Fibroblast of skin of back (primary cell): ENCODE measurements around the gene ZSWIM2. TPM values are rescaled to one million over a fixed set of nuclear protein-coding genes. Genes with fewer than 3 reads are reported as not detected.
A peak's percentile ranks its signal among the peaks of the same experiment; 100 is the strongest.
"Not testable (repeated sequence)": the region's sequence is repeated elsewhere in the genome, so short reads cannot be mapped to it uniquely, and the experiment has no call there.

Experiments used
- DNase-seq: peaks from one replicate; pipeline ENCODE4 v3.0.0-alpha.2; 2013
- polyA plus RNA-seq, 2 experiments: library from polyadenylated mRNA; unstranded; fragments of 120-200 nt; gene quantifications; one replicate each; pipeline ENCODE4 v1.2.1, GENCODE V29; 2013; ENCODE audit not compliant: insufficient read length in 2 of 2

Gene ZSWIM2
- not detected for polyA plus RNA-seq (2013, experiment 1 of 2; ENCODE audit: insufficient read length)
- not detected for polyA plus RNA-seq (2013, experiment 2 of 2; ENCODE audit: insufficient read length)

DNA sequence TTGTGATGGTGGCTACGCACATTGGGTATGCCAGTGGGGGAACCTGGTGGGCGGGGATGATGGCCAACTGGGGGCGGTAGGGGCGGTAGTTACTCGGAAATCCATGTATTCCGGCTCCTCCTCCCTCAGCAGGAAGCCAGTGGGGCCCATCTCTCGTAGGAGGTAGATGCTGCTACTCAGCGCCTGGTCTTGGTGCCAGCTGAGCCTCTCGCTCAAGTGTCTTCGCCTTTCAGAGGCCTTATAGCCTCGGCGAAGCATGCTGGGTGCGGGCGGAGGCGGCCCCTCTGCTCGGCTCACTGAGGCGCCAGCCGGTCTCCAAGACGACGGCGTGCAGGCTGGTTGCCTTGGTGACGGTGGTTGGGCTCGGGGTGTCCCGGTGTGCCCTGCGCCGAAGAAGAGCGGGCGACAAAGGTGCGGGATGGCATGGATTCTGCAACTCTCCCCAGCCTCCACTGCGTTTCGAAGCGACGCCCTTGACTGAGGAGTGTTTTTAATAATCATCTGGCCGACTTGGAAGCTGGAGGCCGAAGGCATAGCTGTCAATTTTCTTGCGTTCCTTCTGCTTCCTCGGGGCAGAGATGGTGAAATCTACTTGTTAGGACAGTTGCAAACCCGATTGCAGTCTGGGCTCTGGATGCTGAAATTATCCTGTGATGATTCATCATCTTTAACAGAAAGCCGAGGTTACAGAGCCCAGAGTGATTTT, at the start of gene ZSWIM2:
TSS of gene ZSWIM2 (minus strand) at position 298 of the 706 bp plus-strand sequence. CDS start at position 258, 40 bp downstream.
- DNase-seq: peak; percentile 85

DNA sequence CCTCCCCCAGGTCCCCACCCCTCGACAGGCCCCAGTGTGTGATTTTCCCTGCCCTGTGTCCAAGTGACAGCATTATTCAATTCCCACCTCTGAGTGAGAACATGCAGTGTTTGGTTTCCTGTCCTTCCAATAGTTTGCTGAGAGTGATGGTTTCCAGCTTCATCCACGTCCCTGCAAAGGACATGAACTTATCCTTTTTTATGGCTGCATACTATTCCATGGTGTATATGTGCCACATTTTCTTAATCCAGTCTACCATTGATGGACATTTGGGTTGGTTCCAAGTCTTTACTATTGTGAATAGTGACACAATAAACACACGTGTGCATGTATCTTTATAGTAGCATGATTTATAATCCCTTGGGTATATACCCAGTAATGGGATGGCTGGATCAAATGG, 47.2 kb upstream of the ZSWIM2 start:
- not testable (repeated sequence) for DNase-seq

GRCh38 chr2:186895451-186895850, 46.5 kb upstream of the ZSWIM2 start:
- no peak for DNase-seq

DNA sequence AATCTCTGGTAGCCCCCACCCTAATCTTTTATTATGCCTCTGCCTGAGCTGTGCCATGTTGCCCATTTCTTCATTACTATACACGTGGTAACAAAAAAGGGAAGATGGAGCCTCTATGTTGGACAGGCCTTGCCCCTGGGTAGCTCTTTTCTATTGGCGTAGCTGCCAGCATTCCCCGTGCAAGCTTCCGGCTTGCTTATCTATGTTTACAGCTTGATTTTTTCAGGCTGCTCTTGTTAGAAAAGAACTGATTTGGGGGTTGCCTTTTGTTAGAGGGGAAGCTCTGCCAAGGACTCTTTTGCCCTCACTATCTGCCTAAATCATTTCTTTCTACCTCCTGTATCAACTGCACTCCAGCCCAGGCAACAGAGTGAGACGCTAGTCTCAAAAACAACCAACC, 45.5 kb upstream of the ZSWIM2 start:
- DNase-seq: no peak

GRCh38 chr2:186892821-186893220, 43.9 kb upstream of the ZSWIM2 start:
- DNase-seq: no peak

DNA sequence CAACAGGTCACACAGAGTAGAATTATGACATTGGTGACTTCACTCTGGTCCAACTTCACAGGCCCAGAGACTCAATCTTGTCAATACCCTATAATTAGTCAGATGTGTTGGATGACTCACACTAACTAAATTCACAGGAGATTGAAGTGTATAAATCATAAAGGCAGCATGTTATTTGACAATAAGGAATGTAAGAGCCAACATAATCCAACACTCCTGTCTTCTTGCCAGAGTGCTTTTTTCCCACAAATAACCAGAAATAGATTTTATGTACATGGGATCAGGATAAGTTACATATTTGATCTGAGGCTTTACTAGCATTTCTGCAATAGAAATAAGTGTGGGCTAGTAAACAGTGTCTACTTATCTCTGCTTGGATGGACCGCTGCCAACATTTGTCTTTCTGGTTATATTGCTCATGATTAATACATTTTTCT, 42.2 kb upstream of the ZSWIM2 start:
- peak; percentile 42 for DNase-seq

GRCh38 chr2:186889101-186889879, 40.3 kb upstream of the ZSWIM2 start:
- DNase-seq: no peak

- DNase-seq: no peak
Observed at GRCh38 chr2:186887107-186888090, 38.4 kb upstream of the ZSWIM2 start.

DNA sequence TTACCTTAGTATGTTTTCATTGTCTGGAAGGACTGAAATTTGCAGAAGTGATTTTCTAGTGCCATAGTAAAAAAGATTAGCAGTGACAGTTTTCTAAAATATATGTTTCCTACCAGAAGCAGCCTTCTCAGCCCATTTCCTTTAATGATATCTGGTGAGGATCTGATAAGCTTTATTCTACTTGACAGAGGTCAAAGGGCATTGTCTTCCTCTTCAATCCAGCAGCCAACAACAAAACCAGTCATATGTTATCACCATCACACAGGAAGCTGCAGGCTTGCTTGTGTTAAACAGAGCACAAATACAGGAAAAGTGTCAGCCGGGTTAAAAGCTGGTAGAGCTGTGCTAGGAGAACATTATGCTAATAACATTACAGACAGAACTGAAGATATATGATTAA, 35.6 kb upstream of the ZSWIM2 start:
- no peak for DNase-seq

GRCh38 chr2:186883666-186884065, 34.7 kb upstream of the ZSWIM2 start:
- no peak for DNase-seq

DNA sequence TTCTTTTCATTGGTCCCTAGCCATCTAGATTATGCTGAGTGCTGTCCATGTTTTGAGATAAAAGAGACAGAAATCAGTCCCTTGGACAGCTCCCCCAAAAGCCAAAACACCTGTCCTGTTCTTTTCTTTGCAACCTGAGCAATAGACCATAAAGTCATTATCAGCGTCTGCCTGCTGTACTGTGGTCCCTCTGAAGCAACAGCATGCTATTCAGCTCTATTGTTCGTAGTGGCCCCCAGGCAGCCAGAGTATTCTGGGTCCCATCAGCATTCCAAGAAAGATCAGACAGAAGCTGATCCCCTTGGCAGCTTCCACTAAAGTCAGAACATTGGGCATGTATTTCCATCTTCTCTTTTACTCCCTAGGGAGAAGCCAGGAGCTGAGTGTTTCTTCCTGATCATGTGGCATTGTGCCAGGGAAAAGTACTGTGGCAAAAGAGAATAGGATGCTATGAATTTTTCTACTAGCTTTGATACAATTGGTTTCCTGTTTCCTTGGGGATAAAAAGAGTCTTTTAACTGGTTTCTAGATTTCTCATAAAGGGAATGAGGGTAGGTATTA, 33.6 kb upstream of the ZSWIM2 start:
- peak; percentile 18 for DNase-seq

- no peak for DNase-seq
Observed at GRCh38 chr2:186881660-186882059, 32.7 kb upstream of the ZSWIM2 start.

DNA sequence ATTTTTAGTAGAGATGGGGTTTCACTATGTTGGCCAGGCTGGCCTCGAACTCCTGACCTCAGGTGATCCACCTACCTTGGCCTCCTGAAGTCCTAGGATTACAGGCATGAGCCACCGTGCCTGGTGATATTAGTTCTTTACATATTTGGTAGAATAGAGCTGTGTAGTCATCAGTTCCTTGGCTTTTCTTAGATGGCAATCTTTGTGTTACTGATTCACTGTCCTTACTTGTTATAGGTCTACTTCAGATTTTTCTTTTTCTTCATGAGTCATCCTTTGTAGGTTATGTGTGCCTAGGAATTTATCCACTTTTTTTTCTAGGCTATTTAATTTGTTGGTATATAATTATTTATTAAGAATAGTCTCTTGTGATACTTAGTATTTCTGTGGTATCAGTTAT, 30.3 kb upstream of the ZSWIM2 start:
- no peak for DNase-seq

DNA sequence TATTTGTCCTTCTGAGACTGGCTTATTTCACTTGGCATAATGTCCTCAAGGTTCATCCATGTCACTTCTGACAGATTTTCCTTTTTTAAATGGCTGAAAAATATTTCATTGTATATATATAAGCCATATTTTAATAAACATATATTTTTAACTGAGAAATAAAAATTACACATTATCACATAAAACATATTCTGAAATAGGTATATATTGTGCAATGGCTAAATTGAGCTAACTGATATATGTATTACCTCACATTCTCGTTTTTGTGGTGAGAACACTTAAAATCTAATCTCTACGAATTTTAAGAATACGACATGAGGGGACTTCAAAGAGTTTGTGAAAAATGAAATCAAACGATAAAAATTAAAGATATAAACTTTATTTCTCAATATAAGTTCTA, 25.7 kb upstream of the ZSWIM2 start:
- no peak for DNase-seq

DNA sequence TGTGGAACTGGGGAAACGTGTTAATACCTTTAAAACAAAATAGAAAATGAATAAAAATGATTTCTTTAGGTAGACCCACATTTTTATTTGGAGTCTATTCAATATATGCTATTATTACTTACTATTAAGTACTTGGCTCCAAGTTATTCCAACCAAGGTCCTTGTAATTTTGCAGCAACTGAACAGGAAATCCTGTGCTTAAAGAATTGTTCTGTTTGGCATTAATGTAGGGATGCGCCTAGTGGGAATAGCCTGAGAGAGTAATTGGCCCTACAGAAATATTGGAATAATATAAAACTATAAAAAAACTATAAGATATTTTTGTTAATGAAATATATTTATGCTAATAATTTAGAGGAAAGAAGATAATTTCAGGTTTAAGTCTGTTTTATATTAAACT, 22.9 kb upstream of the ZSWIM2 start:
- no peak for DNase-seq

DNA sequence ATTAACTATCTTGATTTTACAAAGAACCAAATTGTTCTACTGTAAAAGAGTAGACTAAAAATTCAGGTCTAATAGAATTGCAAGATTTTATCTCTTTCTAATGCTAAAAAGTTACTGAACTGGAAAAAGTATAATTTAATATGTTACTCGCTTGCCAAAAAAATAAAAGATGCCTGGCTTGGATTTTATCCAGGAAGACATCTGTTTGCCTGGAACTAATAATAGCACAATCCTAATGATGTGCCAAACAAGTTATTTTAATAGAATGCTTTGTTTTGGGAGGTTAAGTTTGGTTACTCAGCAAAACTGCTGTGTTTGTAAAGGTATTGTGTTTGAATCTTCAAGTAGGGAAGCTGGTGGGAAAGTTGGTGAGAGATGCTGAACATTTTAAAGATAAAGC, 19.4 kb upstream of the ZSWIM2 start:
- DNase-seq: no peak

- peak; percentile 34 for DNase-seq
Observed at GRCh38 chr2:186862869-186863709, 14.1 kb upstream of the ZSWIM2 start.

- DNase-seq: no peak
Observed at GRCh38 chr2:186855216-186855615, 6.2 kb upstream of the ZSWIM2 start.

DNA sequence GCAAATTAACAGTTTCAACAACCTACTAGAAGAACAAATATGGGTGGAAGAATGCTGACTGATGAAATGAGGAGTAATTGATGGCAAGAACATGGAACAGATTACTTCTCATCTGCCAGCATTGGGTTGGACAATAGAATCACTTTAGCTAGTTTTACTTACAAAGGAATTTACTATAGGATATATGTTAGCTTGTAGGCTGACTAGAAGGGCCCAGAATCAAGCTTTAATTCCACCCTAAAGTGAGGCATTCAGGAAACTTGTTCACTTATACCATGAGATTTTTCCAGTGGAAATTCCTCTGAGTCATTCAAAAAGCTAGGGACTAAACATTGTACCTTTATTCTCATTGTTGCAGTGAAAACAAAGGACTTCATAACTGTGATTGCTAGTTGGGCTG, 5.0 kb upstream of the ZSWIM2 start:
- DNase-seq: peak; percentile 59

DNA sequence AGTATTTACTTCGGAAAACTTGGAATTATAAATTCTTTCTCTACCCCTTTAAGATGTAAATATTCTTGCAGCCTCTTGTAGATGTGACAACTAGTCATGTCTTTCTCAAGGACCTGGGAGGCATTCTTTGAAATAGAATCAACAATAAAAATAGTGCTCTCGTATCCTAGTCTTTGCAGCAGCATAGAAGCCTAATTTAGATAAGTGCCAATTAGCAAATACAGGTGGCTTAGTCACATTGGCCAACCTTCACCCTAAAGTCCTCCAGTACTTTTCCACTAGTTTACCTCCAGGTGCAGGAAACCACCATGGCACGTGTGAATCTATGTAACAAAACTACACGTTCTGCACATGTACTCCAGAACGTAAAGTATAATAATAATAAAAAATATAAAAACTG, 3.5 kb upstream of the ZSWIM2 start:
- DNase-seq: no peak

DNA sequence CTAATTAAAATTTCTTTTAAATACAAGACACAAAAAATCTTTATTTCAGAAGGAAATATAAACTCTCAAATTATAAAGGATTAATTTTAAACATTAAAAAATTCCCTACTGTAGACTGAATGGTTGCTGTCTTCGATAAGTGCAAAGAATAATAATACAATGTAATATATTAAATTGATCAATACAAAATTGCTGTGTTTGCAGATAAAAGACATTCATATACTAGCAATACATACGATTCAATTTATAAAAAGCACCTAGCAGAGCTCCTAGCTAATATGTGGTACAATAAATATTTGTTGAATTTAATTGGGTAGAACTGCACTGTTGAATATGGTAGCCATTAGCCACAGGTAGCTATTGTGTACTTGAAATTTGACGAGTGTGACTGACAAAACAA, 6.6 kb downstream of the ZSWIM2 start:
- DNase-seq: no peak
